Right atrium auricular region (tissue), 2 donors: Measurements from ENCODE around the gene DAZAP2. TPM values are rescaled to one million over a fixed set of nuclear protein-coding genes. Genes with fewer than 3 reads are reported as not detected.
"Not testable (repeated sequence)": the region's sequence is repeated elsewhere in the genome, so short reads cannot be mapped to it uniquely, and the experiment has no call there.

Experiments used
- DNase-seq: peaks from one replicate; pipeline ENCODE4 v3.0.0-alpha.2; 2019; ENCODE audit warnings: low spot score
- H3K27ac ChIP-seq, 2 donors: fragments of 200-600 bp; sonication (generic); 1 replicate in 1 of 2; 2 replicates in 1 of 2; pipeline ENCODE4 v1.5.1; 2016 to 2019
- H3K27me3 ChIP-seq, 2 donors: fragments of 200-600 bp; sonication (generic); one replicate each; pipeline versions ENCODE4 v1.5.1 to v1.6.0; 2017 to 2019
- H3K36me3 ChIP-seq: fragments of 200-600 bp; sonication (generic); one replicate; pipeline ENCODE4 v1.5.1; 2016
- H3K4me1 ChIP-seq, 2 donors: fragments of 200-600 bp; sonication (generic); one replicate each; pipeline versions ENCODE4 v1.5.1 to v1.6.0; 2017 to 2019
- H3K4me3 ChIP-seq, 2 donors: fragments of 200-600 bp; sonication (generic); 1 replicate in 1 of 2; 2 replicates in 1 of 2; pipeline ENCODE4 v1.5.1; 2017 to 2019; ENCODE audit warnings: mild to moderate bottlenecking in 1 of 2, moderate library complexity in 1 of 2
- H3K9me3 ChIP-seq, 2 donors: fragments of 200-600 bp; sonication (generic); one replicate each; pipeline ENCODE4 v1.5.1; 2019
- total RNA-seq, 2 donors: library from RNA; depleted of rRNA; stranded (reverse); fragments of >200 nt; gene quantifications; one replicate each; pipeline ENCODE4 v1.1.0, GENCODE V29; 2016
- TF ChIP-seq, protein P1 (sequence below), 2 donors: fragments of 200-600 bp; sonication (generic); IDR thresholded peaks; one replicate each; pipeline ENCODE4 v1.5.1; 2019; ENCODE audit warnings: antibody characterized with exemption in 2 of 2

Gene DAZAP2
- total RNA-seq, 2 donors from 2014 or later, result 193 to 309 TPM

GRCh38 chr12:51217968-51218606 lies 20.5 kb upstream of the DAZAP2 start, which contains the start of gene POU6F1:
Gene POU6F1, minus strand, starts transcription at chr12:51218062. Its CDS starts 11,226 bp downstream, at chr12:51206836.
- peak within 1 kb of the TSS; percentile 91 to 96 for H3K4me3 ChIP-seq
- H3K27me3 ChIP-seq, result no peaks in the 10 kb centered on the region
- peak; percentile 78 for DNase-seq
- H3K4me1 ChIP-seq, result peaks cover 0 to 25% of the 10 kb centered on the region in 2 donors
- H3K9me3 ChIP-seq, result no peaks in the 10 kb centered on the region
- no peaks in the 10 kb centered on the region for H3K36me3 ChIP-seq
- TF ChIP-seq, protein P1, sequence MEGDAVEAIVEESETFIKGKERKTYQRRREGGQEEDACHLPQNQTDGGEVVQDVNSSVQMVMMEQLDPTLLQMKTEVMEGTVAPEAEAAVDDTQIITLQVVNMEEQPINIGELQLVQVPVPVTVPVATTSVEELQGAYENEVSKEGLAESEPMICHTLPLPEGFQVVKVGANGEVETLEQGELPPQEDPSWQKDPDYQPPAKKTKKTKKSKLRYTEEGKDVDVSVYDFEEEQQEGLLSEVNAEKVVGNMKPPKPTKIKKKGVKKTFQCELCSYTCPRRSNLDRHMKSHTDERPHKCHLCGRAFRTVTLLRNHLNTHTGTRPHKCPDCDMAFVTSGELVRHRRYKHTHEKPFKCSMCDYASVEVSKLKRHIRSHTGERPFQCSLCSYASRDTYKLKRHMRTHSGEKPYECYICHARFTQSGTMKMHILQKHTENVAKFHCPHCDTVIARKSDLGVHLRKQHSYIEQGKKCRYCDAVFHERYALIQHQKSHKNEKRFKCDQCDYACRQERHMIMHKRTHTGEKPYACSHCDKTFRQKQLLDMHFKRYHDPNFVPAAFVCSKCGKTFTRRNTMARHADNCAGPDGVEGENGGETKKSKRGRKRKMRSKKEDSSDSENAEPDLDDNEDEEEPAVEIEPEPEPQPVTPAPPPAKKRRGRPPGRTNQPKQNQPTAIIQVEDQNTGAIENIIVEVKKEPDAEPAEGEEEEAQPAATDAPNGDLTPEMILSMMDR (IDR thresholded peaks at IDR 0.05), result peak; percentile 57 to 67
- H3K27ac ChIP-seq, result peak within 1 kb of the TSS; percentile 98 to 99

DNA sequence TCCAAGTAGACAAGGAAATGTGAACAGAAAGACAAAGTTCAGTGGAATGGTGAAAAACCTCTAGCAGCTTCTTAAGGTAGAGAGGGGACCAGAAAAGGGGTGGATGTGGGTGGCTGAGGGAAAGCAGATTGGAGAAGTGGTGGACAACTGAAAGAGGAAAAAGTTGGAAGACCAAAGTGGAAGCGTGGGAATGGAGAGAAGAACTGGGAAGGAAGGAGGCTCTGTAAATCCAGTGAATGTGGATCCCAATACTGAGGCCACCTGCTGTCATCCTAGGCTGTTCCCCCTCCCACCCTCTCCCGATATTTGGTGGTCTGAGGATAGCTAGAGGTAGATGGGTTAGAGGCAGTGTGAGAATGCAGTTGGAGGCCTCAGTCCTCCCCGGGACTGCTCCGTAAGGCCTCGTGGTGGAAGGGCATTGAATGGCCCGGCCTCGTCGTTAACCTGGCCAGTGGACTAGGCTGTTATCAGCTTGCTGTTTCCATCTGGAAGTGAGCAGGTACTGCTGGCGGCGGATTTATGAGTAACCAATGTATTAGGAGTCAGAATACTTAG lies 19.9 kb upstream of the DAZAP2 start:
- H3K4me1 ChIP-seq, result peaks cover 0 to 25% of the 10 kb centered on the region in 2 donors
- H3K36me3 ChIP-seq, result no peaks in the 10 kb centered on the region
- H3K27me3 ChIP-seq, result no peaks in the 10 kb centered on the region
- H3K4me3 ChIP-seq, result peak overlapping the region; percentile 91 to 96
- TF ChIP-seq, protein P1 (IDR thresholded peaks at IDR 0.05), result no peak
- H3K27ac ChIP-seq, result peak overlapping the region; percentile 98 to 99
- H3K9me3 ChIP-seq, result no peaks in the 10 kb centered on the region
- no peak for DNase-seq

DNA sequence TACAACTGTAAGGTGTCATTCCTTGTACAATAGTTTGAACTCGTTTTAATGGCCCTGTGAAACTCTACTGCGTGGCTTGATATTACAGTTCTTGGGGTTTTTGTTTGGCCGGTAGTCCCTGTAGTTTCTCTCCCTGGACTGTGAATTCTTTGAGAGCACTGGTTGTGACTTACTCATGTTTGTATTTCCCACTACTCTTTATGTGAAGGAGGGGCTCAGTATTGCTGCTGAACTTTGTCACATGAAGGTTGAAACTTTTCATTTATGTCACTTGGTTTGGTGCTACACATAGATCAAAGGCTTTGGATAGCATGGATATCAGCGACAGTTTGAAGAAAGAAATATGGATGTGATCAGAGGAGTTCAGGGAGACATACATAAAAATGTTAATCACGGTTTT lies 19.3 kb upstream of the DAZAP2 start:
- no peaks in the 10 kb centered on the region for H3K9me3 ChIP-seq
- TF ChIP-seq, protein P1 (IDR thresholded peaks at IDR 0.05), result no peak
- H3K4me1 ChIP-seq, result peaks cover 0 to 25% of the 10 kb centered on the region in 2 donors
- no peak for DNase-seq
- H3K27ac ChIP-seq, result peak overlapping the region; percentile 98 to 99
- H3K4me3 ChIP-seq, result no peak overlapping the region
- no peaks in the 10 kb centered on the region for H3K27me3 ChIP-seq
- H3K36me3 ChIP-seq, result no peaks in the 10 kb centered on the region

- not testable (repeated sequence) for H3K36me3 ChIP-seq, DNase-seq, H3K27me3 ChIP-seq, H3K4me3 ChIP-seq, H3K27ac ChIP-seq, H3K9me3 ChIP-seq
- H3K4me1 ChIP-seq, result peaks cover 0 to 25% of the 10 kb centered on the region in 2 donors
Measured at GRCh38 chr12:51219857-51220256, 18.8 kb upstream of the DAZAP2 start.

GRCh38 chr12:51222461-51222860 lies 16.2 kb upstream of the DAZAP2 start:
- Histone ChIP-seq H3K36me3 (no peaks in the 10 kb centered on the region), H3K27ac (no peak overlapping the region), H3K9me3 (no peaks in the 10 kb centered on the region), H3K4me1 (peaks cover 0 to 14% of the 10 kb centered on the region in 2 donors), H3K4me3 (no peak overlapping the region), H3K27me3 (no peaks in the 10 kb centered on the region)
- TF ChIP-seq, protein P1 (IDR thresholded peaks at IDR 0.05), result no peak
- no peak for DNase-seq

DNA sequence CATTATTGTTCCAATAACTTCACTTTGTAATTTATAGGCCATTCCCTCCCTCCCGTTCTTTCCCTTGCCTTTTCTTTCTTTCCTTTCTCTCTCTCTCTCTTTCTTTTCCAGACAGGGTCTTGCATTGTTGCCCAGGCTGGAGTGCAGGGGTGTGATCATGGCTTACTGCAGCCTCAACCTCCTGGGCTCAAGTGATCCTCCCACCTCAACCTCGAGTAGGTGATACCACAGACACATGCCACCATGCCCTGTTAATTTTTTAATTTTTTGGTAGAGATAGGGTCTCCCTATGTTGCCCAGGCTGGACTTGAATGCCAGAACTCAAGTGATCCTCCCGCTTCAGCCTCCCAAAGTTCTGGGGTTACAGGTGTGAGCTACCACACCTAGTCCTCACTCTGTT lies 14.0 kb upstream of the DAZAP2 start:
- peaks cover 0 to under 1% of the 10 kb centered on the region in 2 donors for H3K4me1 ChIP-seq
- TF ChIP-seq, protein P1 (IDR thresholded peaks at IDR 0.05), result no peak
- no peak overlapping the region for H3K27ac ChIP-seq
- DNase-seq, result no peak
- H3K27me3 ChIP-seq, result no peaks in the 10 kb centered on the region
- H3K36me3 ChIP-seq, result no peaks in the 10 kb centered on the region
- no peaks in the 10 kb centered on the region for H3K9me3 ChIP-seq
- H3K4me3 ChIP-seq, result no peak overlapping the region
